GM21723 (cell line): ENCODE measurements around the gene GEMIN7.

Source experiments
- ATAC-seq: cut with Tn5 transposase; IDR thresholded peaks from one replicate; pipeline ENCODE4 v1.9.1; 2021; ENCODE audit warnings: mild to moderate bottlenecking, moderate library complexity; ENCODE audit not compliant: unreplicated experiment

Gene GEMIN7

DNA sequence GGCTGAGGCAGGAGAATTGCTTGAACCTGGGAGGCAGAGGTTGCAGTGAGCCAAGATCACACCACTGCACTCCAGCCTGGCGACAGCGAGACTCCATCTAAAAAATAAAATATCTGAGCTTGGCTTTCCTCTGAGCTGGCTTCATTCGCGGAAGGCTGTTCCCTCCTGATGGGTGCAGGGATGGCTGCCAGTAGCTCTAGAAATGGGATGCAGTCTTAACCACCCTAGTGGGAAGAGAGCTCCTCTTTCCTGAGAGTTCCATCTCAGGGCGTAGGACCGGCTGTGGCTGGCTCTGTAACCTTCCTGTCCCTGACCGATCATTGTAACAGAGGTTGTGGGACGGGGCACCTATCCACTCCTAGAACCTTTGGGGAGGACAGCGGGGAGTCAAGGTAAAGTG, 46.3 kb downstream of the GEMIN7 start:
- ATAC-seq, result no peak

DNA sequence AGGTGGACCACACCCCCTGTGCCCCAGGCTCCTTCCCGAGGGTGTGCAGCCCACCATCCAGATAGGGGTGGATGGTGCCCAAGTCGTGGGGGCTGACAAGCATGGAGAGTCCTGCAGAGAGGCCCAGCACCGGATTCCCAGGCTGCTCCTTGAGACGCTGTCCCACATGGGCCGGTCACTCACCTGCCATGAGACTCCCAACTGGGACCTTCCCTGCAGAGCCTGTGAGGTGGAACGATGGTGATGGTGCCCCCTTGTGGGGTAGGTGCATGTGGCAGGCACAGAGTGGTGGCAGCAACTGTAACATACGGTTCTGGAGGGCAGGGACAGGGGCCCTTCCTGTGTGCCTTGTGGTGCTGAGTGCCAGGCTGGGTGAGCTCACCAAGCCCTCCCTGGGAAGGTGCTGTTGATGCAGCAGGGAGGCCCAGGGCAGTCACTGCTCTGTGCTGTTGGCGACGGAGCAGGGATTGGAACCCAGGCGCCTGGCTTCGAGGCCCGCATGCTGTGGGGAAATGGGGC, 47.0 kb downstream of the GEMIN7 start:
- ATAC-seq, result no peak

DNA sequence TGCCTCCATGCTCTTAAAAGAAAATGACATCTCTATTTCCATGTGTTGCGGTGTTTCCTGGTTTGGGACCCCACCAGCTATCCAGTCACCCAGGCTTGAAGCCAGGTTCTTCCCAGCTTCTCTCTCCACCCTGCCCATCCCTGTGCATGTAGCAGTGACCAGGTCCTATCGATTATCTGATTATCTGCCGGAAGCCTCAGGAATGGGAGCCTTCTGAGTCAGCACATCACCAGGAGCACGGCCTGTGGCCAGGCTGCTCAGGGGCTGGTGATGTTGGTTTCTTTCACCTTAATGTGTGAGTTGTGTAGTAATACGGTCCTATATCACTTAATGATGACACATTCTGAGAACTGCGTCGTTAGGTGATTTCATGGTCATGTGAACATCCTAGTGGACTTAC, 47.6 kb downstream of the GEMIN7 start:
- ATAC-seq, result no peak

DNA sequence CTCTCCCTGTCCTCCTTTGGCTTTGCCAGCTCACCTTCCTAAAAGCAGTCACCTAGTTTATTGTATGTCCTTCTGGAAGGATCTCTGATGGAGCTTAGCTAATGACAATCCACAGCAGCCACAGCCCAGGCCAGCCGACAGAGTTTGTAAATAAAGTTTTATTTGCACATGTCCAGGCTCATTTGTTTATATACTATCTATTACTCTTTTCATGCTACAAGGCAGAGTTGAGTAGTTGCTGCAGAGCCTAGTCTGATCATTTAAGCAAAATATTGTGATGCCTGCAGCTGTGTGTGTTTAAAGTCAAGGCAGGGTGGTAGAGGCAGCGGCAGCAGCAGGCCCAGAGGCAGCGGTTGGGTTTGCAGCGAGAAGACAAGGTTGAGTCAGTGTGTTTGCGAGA, 49.1 kb downstream of the GEMIN7 start:
- no peak for ATAC-seq

DNA sequence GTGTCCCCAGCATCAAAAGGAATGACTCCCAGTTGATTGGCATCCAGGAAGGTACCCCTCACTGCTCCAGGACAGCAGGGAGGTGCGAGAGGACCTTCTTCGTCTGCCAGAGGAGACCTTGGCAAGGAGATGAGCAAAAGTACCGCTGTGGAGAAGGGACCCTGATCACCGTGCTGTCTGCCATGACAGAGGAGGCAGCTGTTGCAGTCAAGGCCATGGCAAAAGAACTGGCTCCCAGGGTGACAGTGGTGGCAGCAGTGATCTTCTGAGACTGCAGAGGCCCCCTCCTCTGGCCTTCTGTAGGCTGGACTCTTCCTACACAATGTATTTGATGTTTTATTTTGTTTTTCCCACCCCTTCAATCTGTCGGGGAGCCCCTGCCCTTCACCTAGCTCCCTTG, 49.7 kb downstream of the GEMIN7 start:
- no peak for ATAC-seq

DNA sequence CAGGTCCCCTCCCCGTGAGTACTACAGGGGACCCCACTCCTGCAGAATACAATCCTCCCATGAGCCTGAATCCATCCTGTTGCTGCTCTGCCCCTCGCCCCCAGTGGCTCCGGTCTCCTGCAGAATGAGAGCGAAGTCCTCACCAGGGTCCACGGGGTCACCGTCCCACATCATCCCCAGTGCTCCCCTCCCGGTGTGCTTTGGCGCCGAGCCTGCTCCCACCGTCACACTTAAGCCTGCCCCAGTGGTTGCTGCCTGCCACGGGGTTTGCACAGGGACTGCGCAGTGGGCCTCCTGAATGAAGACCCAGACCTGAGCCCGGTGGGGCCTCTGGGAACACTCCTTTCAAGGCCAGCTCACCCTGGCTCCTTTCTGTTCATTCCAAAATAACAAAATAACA, 51.2 kb downstream of the GEMIN7 start:
- ATAC-seq, result no peak

DNA sequence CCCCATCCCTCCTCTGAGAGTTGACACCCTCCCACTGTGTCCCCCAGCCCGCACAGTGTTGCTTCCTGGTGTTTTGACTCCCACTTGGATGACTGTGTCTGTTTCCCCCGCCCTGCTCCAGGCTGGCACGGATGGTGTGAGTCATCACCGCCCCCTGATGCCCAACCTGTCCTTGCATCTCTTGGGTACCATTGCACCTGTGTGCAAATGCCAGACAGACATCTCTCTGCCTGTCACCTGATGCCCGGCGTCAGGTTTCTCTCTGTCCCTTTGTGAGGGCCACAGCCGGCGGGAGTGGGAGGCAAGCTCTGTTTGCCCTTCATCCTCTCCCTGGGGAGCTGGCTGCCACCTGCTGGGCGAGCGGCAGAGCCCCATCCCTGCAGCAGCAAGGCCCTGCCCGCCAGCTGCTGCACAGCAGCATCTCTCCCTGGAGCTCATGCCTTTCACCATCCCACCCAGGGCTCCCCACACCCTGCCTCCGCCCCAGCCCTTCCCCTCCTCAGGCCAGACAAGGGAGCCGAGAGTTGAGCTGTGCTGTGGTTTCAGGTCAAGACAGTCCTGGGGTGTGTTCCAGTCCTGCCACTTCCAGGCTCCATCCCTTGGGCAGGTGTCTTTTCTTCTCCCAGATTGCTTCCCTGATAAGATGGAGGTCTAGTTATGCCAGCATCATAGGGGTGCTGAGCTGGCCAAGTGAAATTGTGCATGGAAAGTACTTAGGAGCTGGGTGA, 52.0 kb downstream of the GEMIN7 start:
- no peak for ATAC-seq

DNA sequence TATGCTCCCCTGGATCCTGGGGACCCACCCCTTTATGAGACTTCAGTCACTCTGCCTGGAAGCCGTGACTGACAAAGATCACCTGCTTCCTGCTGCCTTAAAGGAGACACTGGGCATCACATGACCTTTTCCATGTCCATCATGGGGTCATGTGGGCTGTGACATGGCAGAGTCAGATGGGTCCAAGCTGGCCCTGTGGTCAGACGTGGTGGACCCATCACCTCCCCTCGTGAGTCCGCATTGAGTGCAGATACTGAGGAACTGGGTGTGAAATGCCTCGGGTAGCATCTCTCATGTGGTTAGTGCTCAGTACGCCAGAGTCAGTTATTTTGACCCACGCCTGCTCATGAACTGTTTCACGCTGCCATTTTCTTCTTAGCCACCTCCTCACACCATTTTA, 54.6 kb downstream of the GEMIN7 start:
- ATAC-seq, result no peak

DNA sequence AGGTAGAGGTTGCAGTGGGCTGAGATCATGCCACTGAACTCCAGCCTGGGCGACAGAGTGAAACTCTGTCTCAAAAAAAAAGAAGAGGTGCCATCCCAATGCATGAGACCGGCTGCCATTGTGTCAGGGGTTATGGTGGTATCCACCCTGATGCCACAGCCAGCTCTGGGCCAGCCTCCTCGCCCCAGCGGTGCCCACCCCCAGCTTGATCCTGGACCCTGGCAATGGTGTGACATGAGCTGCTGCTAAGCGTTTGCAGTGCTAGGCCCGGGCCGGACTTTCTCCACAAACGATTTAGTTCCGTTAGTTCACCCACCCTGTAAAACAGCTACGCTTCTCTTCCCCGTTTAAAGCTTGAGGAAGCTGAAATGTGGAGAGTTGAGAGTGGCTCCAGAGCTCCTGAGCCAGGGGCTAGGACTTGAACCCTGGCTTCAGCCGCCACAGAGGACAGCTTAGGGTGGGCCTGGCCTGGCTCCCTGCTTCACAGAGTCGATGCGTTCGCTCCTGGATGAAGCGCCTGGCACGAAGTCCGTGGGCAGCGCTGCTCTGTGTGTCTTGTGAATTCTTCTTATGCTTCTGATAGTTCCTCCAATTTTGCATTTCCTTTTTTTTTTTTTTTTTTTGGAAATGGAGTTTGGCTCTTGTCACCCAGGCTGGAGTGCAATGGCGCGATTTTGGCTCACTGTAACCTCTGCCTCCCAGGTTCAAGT, 56.3 kb downstream of the GEMIN7 start:
- no peak for ATAC-seq

DNA sequence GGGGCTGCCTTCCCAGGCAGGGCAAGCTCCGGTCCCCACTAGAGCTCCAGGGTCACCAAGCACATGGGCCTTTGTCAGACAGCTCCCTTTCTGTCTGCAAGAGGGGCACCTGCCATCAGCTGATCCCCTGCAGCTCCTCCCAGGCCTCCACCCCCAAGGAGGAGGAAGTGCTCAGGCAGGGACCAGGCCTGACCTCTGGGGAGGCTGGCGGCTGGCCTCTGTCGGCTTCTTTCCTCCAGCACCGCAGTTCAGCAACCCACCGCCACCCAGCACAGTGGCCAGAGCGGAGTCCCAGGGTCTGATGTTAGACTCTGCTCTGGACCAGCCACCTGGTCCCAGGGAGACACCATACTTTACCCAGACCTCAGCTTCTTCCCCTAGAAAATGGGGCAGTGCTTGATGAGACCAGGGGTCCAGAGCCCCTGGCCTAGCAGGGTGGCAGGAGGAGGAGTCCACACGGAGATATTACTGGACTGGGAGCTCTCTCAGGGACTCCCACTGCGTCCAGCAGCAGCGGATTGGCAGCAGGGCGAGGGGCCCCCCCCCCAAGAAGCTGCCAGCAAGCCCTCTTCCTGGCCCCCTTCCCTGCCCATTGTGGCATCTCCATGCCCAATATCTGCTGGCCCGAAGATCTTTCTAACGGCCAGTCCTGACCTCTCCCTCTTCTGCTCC, 57.6 kb downstream of the GEMIN7 start:
- no peak for ATAC-seq

DNA sequence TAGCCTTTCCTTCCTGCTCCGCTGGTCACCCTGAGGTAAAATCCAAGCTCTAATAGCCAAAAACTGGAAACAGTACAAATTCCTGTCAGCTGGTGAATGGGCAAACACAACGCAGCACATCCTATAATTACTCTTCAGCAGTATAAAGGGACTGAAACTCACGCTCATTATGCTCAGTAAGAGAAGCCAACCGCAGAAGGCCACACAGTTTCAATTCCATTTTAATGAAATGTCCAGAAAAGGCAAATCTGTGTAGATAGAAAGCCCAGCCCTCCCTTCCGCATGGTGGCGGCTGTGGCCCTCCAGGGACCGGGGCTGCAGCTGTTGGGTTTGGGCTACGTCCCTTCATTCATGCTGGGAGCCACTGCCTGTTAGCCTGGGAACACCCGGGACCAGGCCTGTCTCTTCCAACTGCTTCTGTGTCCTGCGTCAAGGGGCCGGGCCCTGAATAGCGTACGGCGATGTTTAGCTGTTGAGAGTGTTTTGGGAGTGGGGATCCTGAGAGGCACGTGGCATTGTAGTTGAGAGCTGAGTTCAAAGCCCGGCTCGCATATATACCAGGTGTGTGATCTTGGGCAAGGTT, 58.2 kb downstream of the GEMIN7 start:
- ATAC-seq, result peak; percentile 70

DNA sequence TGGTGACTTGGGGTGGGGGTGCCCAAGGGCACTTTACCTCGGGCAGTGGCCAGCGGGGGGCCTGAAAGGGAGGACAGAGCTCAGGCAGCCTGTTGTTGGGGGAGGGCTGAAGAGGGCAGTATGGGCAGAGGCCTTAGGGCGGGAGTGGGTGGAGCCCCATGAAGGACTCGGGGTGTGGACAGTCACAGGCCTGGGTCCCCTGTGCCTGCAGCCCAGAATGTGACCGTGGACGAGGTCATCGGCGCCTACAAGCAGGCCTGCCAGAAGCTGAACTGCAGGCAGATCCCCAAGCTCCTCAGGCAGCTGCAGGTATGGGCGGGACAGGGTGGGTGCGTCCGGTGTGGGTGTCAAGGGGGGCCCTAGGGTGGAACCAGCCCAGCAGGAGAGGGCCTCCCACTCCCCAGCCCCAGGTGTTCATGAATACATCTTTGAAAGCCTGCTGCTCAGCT, 59.3 kb downstream of the GEMIN7 start:
- ATAC-seq, result no peak

DNA sequence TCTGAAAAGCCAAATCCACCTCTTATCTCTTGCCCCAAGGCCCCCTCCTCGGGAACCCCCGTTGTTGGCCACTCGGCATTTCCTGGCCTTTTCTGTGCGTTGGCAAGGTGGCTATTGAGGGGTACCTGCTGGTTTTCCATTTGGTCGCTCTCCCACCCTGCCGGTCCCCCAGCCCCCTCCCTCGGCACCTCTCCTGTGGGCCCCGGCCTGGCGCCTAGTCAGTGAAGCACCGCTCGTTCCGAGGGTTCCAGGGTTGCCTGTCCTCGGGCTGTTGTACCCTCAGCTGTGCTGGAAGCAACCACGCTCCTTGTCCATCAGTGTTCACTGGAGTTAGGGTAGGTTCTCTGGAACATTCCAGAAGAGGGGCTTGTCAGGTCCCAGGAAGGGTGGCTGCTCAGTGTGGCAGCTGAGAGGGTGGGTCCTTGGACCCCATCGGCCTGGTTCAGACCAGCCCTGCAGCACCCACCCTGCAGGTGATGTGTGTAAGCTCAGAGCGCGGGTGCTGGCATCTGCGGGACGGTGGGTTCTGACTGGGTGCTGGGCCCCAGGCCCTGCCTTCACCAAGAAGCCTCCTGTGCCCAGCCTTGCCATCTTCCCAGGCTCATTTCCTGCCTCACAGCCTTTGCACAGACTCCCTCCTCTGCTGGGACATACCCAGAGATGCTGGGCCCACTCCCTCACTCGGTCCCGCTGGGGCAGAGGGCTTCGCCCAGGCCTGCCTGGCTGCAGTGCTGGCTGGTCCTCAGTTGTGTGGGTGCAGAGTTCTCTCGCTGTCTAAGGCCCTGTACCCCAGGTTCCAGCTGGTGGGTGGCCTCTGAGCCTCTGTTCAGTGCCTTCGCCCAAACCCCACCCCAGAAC, 60.5 kb downstream of the GEMIN7 start:
- ATAC-seq, result no peak

DNA sequence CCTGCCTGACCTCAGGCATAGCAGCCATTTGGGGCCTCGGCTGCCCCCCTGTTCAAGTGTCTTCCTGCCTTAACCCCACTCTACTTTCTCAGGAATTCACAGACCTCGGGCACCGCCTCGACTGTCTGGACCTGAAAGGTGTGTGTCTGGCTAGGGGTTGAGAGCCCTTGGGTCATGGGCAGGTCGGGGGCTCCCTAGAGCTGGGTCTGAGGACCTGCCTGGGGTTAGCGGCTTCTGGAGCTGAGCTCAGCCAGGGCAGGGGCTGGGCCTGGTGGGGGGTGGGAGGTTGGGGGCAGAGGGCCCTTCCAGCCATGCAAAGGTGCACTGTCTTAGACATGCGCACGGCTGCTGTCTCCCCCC, 61.1 kb downstream of the GEMIN7 start:
- no peak for ATAC-seq

DNA sequence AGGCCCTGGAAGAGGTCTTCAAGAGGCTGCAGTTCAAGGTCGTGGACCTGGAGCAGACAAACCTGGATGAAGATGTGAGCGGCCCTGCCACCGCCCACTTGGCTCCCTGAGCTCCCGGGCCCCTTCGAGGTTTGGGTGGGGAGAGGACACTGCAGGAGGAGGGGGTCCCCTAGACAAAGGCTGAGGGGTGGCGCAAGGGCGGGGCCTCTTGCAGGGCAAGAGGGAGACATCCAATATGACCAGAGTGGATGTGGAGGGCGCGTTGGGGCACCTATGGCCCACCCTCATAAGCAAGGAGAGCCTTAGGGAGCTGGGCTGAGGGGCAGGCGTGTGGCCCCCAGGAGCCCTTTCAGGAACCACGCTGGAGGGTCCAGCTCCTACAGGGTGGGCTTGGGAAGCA, 61.5 kb downstream of the GEMIN7 start:
- ATAC-seq, result no peak
